Measurements from ENCODE around the gene PEDS1. TPM values are rescaled to one million over a fixed set of nuclear protein-coding genes. Genes with fewer than 3 reads are reported as not detected.
"Not testable (repeated sequence)": the region's sequence is repeated elsewhere in the genome, so short reads cannot be mapped to it uniquely, and the experiment has no call there.

The PEDS1 gene
- polyA plus RNA-seq, 3 donors = 25.5 to 29.8 (median 28.0) TPM

GRCh38 chr20:50192364-50193198 is 39.1 kb upstream of the PEDS1 start:
- DNase-seq = peak; percentile 81

- DNase-seq = peak; percentile 67
Measured at GRCh38 chr20:50191544-50192363, 38.2 kb upstream of the PEDS1 start.

GRCh38 chr20:50191065-50191543 is 37.6 kb upstream of the PEDS1 start:
- no peak for DNase-seq

GRCh38 chr20:50190251-50191064 is 36.9 kb upstream of the PEDS1 start, which contains the start of gene CEBPB:
Gene CEBPB, plus strand, starts transcription at chr20:50190830. Its CDS starts 204 bp downstream, at chr20:50191034.
- DNase-seq = peak; percentile 88

GRCh38 chr20:50189681-50190250 is 36.2 kb upstream of the PEDS1 start:
- no peak for DNase-seq

- no peak for DNase-seq
Measured at GRCh38 chr20:50188879-50189680, 35.6 kb upstream of the PEDS1 start.

- no peak for DNase-seq
Measured at GRCh38 chr20:50188287-50188688, 34.8 kb upstream of the PEDS1 start.

- DNase-seq = no peak
Measured at GRCh38 chr20:50187403-50188051, 34.0 kb upstream of the PEDS1 start.

- no peak for DNase-seq
Measured at GRCh38 chr20:50186987-50187402, 33.5 kb upstream of the PEDS1 start.

GRCh38 chr20:50186151-50186885 is 32.8 kb upstream of the PEDS1 start:
- DNase-seq = peak; percentile 76

GRCh38 chr20:50185426-50185825 is 31.9 kb upstream of the PEDS1 start:
- DNase-seq = no peak

- no peak for DNase-seq
Measured at GRCh38 chr20:50182346-50182745, 28.8 kb upstream of the PEDS1 start.

- DNase-seq = no peak
Measured at GRCh38 chr20:50181344-50181743, 27.8 kb upstream of the PEDS1 start.

GRCh38 chr20:50178672-50179071 is 25.1 kb upstream of the PEDS1 start:
- DNase-seq = not testable (repeated sequence)

GRCh38 chr20:50175938-50176933 is 22.7 kb upstream of the PEDS1 start:
- no peak for DNase-seq

GRCh38 chr20:50174456-50174855 is 20.9 kb upstream of the PEDS1 start:
- no peak for DNase-seq

- DNase-seq = peak; percentile 76
Measured at GRCh38 chr20:50172347-50173013, 19.0 kb upstream of the PEDS1 start.
